CD14-positive monocyte (primary cell): ENCODE data around the gene NR0B2. TPM values are rescaled to one million over a fixed set of nuclear protein-coding genes. Genes with fewer than 3 reads are reported as not detected.
A peak's percentile ranks its signal among the peaks of the same experiment; 100 is the strongest.

ENCODE experiments used
- DNase-seq, 3 donors: peaks; one replicate each; pipeline ENCODE4 v3.0.0-alpha.2; 2011 to 2022
- H2AFZ ChIP-seq: 2 replicates; pipeline ENCODE4 v1.6.0; 2012; ENCODE audit warnings: mild to moderate bottlenecking, low read depth, low read length, inconsistent platforms; ENCODE audit not compliant: insufficient read depth, poor library complexity, severe bottlenecking
- H3K27ac ChIP-seq, 2 donors: 1 replicate in 1 of 2; 2 replicates in 1 of 2; pipeline ENCODE4 v1.5.1; 2012 to 2013; ENCODE audit warnings: low read length in 2 of 2, control low read depth in 1 of 2, inconsistent platforms in 1 of 2, low read depth in 1 of 2, mild to moderate bottlenecking in 1 of 2
- H3K27me3 ChIP-seq, 2 donors: one replicate each; pipeline versions ENCODE4 v1.6.0 to v1.6.1; 2011 to 2013; ENCODE audit warnings: low read length in 2 of 2; ENCODE audit not compliant: control insufficient read depth in 2 of 2, insufficient read depth in 2 of 2
- H3K36me3 ChIP-seq, 2 donors: replicated peaks in 1 of 2; 1 replicate in 1 of 2; 2 replicates in 1 of 2; pipeline versions ENCODE4 v1.5.1 to v1.6.1; 2012 to 2013; ENCODE audit warnings: low read length in 2 of 2, control low read depth in 1 of 2, inconsistent platforms in 1 of 2, mild to moderate bottlenecking in 1 of 2; ENCODE audit not compliant: insufficient read depth in 2 of 2, control insufficient read depth in 1 of 2
- H3K4me1 ChIP-seq, 2 donors: 1 replicate in 1 of 2; 2 replicates in 1 of 2; pipeline versions ENCODE4 v1.5.1 to v1.6.1; 2012 to 2013; ENCODE audit warnings: low read length in 2 of 2, control low read depth in 1 of 2, inconsistent platforms in 1 of 2, mild to moderate bottlenecking in 1 of 2, moderate library complexity in 1 of 2; ENCODE audit not compliant: insufficient read depth in 2 of 2, control insufficient read depth in 1 of 2
- H3K4me2 ChIP-seq: replicated peaks from 2 replicates; pipeline ENCODE3; 2012; ENCODE audit warnings: low read length, moderate library complexity, mild to moderate bottlenecking; ENCODE audit not compliant: poor library complexity, severe bottlenecking; ENCODE audit errors: extremely low read depth
- H3K4me3 ChIP-seq, 3 experiments: fragments of 200-600 bp in 1 of 3; sonication (generic) in 1 of 3; replicated peaks in 1 of 3; 1 replicate in 2 of 3; 2 replicates in 1 of 3; pipeline ENCODE4 v1.5.1; 2011 to 2013; ENCODE audit warnings: low read length in 3 of 3, mild to moderate bottlenecking in 3 of 3, control low read depth in 2 of 3, low read depth in 2 of 3, inconsistent platforms in 1 of 3, moderate library complexity in 1 of 3
- H3K79me2 ChIP-seq: 2 replicates; pipeline ENCODE4 v1.6.0; 2012; ENCODE audit warnings: mild to moderate bottlenecking, control low read depth, inconsistent platforms, low read length, moderate library complexity; ENCODE audit not compliant: insufficient read depth
- H3K9ac ChIP-seq: 2 replicates; pipeline ENCODE4 v1.6.0; 2017; ENCODE audit warnings: low read length, mild to moderate bottlenecking; ENCODE audit not compliant: insufficient read depth, poor library complexity, severe bottlenecking
- H3K9me3 ChIP-seq, 2 donors: replicated peaks in 1 of 2; 1 replicate in 1 of 2; 2 replicates in 1 of 2; pipeline versions ENCODE4 v1.5.1 to v1.6.1; 2012 to 2013; ENCODE audit warnings: low read length in 2 of 2, control low read depth in 1 of 2; ENCODE audit not compliant: control insufficient read depth in 1 of 2, insufficient read depth in 1 of 2
- H4K20me1 ChIP-seq: 2 replicates; pipeline ENCODE4 v1.6.0; 2012; ENCODE audit warnings: mild to moderate bottlenecking, low read length, control low read depth, moderate library complexity; ENCODE audit not compliant: insufficient read depth
- H3K27ac Mint-ChIP-seq, 7 donors: one replicate each; pipeline ENCODE4 v1.8.0; 2020; ENCODE audit warnings: mild to moderate bottlenecking in 7 of 7, mixed read lengths in 7 of 7, moderate library complexity in 6 of 7, inconsistent platforms in 2 of 7
- H3K27me3 Mint-ChIP-seq, 3 donors: one replicate each; pipeline ENCODE4 v1.8.0; 2021 to 2022; ENCODE audit warnings: low read depth in 3 of 3, mild to moderate bottlenecking in 3 of 3, mixed read lengths in 3 of 3, moderate library complexity in 3 of 3, inconsistent platforms in 1 of 3
- H3K36me3 Mint-ChIP-seq, 2 donors: one replicate each; pipeline ENCODE4 v1.8.0; 2020; ENCODE audit warnings: mixed read lengths in 2 of 2, inconsistent platforms in 1 of 2, mild to moderate bottlenecking in 1 of 2
- H3K4me1 Mint-ChIP-seq: one replicate; pipeline ENCODE4 v1.8.0; 2020; ENCODE audit warnings: mild to moderate bottlenecking, mixed read lengths
- H3K4me3 Mint-ChIP-seq, 2 donors: one replicate each; pipeline ENCODE4 v1.8.0; 2020; ENCODE audit warnings: mild to moderate bottlenecking in 2 of 2, mixed read lengths in 2 of 2, moderate library complexity in 1 of 2
- H3K9me3 Mint-ChIP-seq, 7 donors: one replicate each; pipeline ENCODE4 v1.8.0; 2020 to 2022; ENCODE audit warnings: mixed read lengths in 7 of 7, mild to moderate bottlenecking in 6 of 7, moderate library complexity in 6 of 7, inconsistent platforms in 2 of 7
- WGBS: methylation state at CpG from one replicate; pipeline ENCODE4 v1.1.5; 2013; ENCODE audit warnings: missing lambda C conversion rate; ENCODE audit not compliant: insufficient coverage; 5-methylcytosine and 5-hydroxymethylcytosine counted together
- intact Hi-C, 2 donors: fragments of 100-400 bp; cut with micrococcal nuclease; formaldehyde crosslinking; loops; one replicate each; pipeline versions ENCODE4 v1.15.0 to v1.15.1; 2023
- polyA plus RNA-seq, 3 donors: library from polyadenylated mRNA; depleted of rRNA in 1 of 3; unstranded in 2 of 3; stranded (reverse) in 1 of 3; fragments of 300-500 nt in 2 of 3; fragments of >200 nt in 1 of 3; fragmentation: Illumina TruSeq in 2 of 3; gene quantifications; 1 replicate in 2 of 3; 2 replicates in 1 of 3; pipeline ENCODE4 v1.2.3, GENCODE V29; 2012 to 2021
- TF ChIP-seq, protein P1 (sequence below): fragments of 200-600 bp; IDR thresholded peaks from one replicate; pipeline ENCODE4 v1.8.0; 2022; ENCODE audit warnings: antibody characterized with exemption, mild to moderate bottlenecking

The NR0B2 gene
- polyA plus RNA-seq, 3 donors: not detected

DNA sequence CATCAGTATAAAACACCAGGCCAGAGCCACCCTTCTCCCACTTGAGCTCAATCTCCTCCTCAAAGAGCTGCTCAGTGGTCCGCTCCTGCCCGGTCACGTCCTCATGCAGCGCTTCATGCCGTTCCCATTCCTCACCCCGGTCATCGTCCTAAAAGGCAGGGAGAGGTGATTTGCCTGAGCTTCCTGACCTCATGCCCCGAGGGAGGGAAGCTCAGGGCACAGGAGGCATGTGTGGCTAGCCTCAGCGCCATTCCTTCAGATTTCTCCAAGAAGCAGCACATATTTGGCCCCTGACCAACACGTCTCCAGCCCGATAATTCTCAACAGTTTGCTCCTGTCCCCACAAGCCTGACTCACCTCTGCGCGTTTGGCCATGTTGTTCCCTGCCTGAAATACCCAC lies 19.5 kb downstream of the NR0B2 start:
- intact Hi-C loops: no loop called here
- H3K9ac ChIP-seq: no peak overlapping the region
- DNase-seq: no peak
- peaks cover 35% of the 10 kb centered on the region for H4K20me1 ChIP-seq
- 97% methylated on average over 13 of the region's 13 CpGs for WGBS
- H3K9me3 ChIP-seq: no peaks in the 10 kb centered on the region
- Mint-ChIP-seq H3K36me3 (peaks cover 57 to 73% of the 10 kb centered on the region in 2 donors), H3K27ac (peak overlapping the region in 2 of 7 donors; percentile 10 to 15), H3K27me3 (peaks cover 0 to 1% (median 1%) of the 10 kb centered on the region in 3 donors), H3K4me3 (no peak overlapping the region), H3K9me3 (no peaks in the 10 kb centered on the region), H3K4me1 (peaks cover 19% of the 10 kb centered on the region)
- no peaks in the 10 kb centered on the region for H3K27me3 ChIP-seq
- peaks cover 43% of the 10 kb centered on the region for H3K79me2 ChIP-seq
- no peak overlapping the region for H3K27ac ChIP-seq
- H3K4me3 ChIP-seq: no peak overlapping the region
- H3K4me1 ChIP-seq: peaks cover 13 to 19% of the 10 kb centered on the region in 2 donors
- H2AFZ ChIP-seq: no peak overlapping the region
- TF ChIP-seq, protein P1, sequence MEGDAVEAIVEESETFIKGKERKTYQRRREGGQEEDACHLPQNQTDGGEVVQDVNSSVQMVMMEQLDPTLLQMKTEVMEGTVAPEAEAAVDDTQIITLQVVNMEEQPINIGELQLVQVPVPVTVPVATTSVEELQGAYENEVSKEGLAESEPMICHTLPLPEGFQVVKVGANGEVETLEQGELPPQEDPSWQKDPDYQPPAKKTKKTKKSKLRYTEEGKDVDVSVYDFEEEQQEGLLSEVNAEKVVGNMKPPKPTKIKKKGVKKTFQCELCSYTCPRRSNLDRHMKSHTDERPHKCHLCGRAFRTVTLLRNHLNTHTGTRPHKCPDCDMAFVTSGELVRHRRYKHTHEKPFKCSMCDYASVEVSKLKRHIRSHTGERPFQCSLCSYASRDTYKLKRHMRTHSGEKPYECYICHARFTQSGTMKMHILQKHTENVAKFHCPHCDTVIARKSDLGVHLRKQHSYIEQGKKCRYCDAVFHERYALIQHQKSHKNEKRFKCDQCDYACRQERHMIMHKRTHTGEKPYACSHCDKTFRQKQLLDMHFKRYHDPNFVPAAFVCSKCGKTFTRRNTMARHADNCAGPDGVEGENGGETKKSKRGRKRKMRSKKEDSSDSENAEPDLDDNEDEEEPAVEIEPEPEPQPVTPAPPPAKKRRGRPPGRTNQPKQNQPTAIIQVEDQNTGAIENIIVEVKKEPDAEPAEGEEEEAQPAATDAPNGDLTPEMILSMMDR: no peak
- H3K4me2 ChIP-seq: no peak overlapping the region
- H3K36me3 ChIP-seq: peaks cover 51 to 60% of the 10 kb centered on the region in 2 donors

DNA sequence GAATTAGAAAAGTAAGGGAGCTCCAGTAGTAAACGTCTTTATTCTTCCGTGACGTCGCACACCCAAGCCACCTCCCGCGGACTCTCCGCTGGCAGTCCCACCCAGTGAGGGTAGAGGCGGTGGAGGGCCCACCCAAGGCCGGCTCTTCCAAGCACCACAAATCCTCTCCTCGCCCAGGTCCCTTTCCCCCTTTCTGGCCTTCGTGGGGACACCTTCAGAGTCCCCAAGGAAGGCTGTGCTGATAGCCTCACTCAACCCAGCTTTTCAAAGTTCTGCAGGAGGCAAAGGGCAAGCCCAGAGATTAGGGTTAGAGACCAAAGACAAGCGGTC lies 23.3 kb downstream of the NR0B2 start:
- Mint-ChIP-seq H3K27ac (peak overlapping the region; percentile 88 to 96 (median 94)), H3K4me3 (peak overlapping the region; percentile 90 to 94), H3K9me3 (no peaks in the 10 kb centered on the region), H3K36me3 (peaks cover 56 to 71% of the 10 kb centered on the region in 2 donors), H3K27me3 (peaks cover 0 to 2% (median 1%) of the 10 kb centered on the region in 3 donors), H3K4me1 (peaks cover 25% of the 10 kb centered on the region)
- Histone ChIP-seq H3K4me1 (peaks cover 12 to 18% of the 10 kb centered on the region in 2 donors), H3K79me2 (peaks cover 26% of the 10 kb centered on the region), H3K9ac (peak overlapping the region; percentile 87), H2AFZ (peak overlapping the region; percentile 90), H3K9me3 (no peaks in the 10 kb centered on the region), H3K4me2 (peak overlapping the region; percentile 85), H3K27me3 (no peaks in the 10 kb centered on the region), H3K4me3 (peak overlapping the region; percentile 68 to 83 (median 78)), H3K27ac (peak overlapping the region; percentile 83 to 84), H4K20me1 (peaks cover 40% of the 10 kb centered on the region), H3K36me3 (peaks cover 51 to 69% of the 10 kb centered on the region in 2 donors)
- WGBS: 0% methylated on average over 5 of the region's 12 CpGs
- intact Hi-C loops: no loop called here
- TF ChIP-seq, protein P1: no peak
- DNase-seq: no peak
